Measurements from ENCODE around the gene TBC1D14.

TBC1D14 gene

GRCh38 chr4:6932918-6933317, 23.3 kb downstream of the TBC1D14 start:
- no peaks in the 10 kb centered on the region for H3K9me3 ChIP-seq (ENCODE audit: insufficient read depth, low read depth, low read length)
- peaks cover 7% of the 10 kb centered on the region; the same call in 1 of the 2 replicates for H3K79me2 ChIP-seq (ENCODE audit: insufficient read depth, low read length)
- no peak overlapping the region for H3K9ac ChIP-seq (ENCODE audit: low read depth, low read length, poor library complexity, severe bottlenecking)
- H4K20me1 ChIP-seq (ENCODE audit: insufficient read depth, low read length, poor library complexity, severe bottlenecking), result no peaks in the 10 kb centered on the region
- H3K27me3 ChIP-seq (ENCODE audit: insufficient read depth, low read length, poor library complexity, severe bottlenecking), result no peaks in the 10 kb centered on the region
- H3K4me2 ChIP-seq (ENCODE audit: low read depth, low read length, poor library complexity, severe bottlenecking), result no peak overlapping the region
- TF ChIP-seq EZH2phosphoT487 (IDR thresholded peaks at IDR 0.05; ENCODE audit: borderline replicate concordance), result no peak
- no peaks in the 10 kb centered on the region; the same call in 1 of the 2 replicates for H3K36me3 ChIP-seq (ENCODE audit: insufficient read depth, low read length)
- peaks cover 2% of the 10 kb centered on the region for H3K4me1 ChIP-seq (ENCODE audit: insufficient read depth, low read length, poor library complexity, severe bottlenecking)
- H2AFZ ChIP-seq (ENCODE audit: low read length), result no peak overlapping the region
- no peak overlapping the region for H3K4me3 ChIP-seq (ENCODE audit: low read length, poor library complexity, severe bottlenecking)
- H3F3A ChIP-seq (ENCODE audit: low read depth), result no peaks in the 10 kb centered on the region
- no peaks in the 10 kb centered on the region for H3K9me2 ChIP-seq (replicated peaks; ENCODE audit: low read depth, low read length)

GRCh38 chr4:6933691-6934430, 24.2 kb downstream of the TBC1D14 start:
- H3K9ac ChIP-seq (ENCODE audit: low read depth, low read length, poor library complexity, severe bottlenecking), result no peak overlapping the region
- H3F3A ChIP-seq (ENCODE audit: low read depth), result no peaks in the 10 kb centered on the region
- H3K36me3 ChIP-seq (ENCODE audit: insufficient read depth, low read length), result no peaks in the 10 kb centered on the region; the same call in 1 of the 2 replicates
- no peak overlapping the region for H3K4me2 ChIP-seq (ENCODE audit: low read depth, low read length, poor library complexity, severe bottlenecking)
- no peaks in the 10 kb centered on the region for H4K20me1 ChIP-seq (ENCODE audit: insufficient read depth, low read length, poor library complexity, severe bottlenecking)
- peaks cover 4% of the 10 kb centered on the region; the same call in 1 of the 2 replicates for H3K79me2 ChIP-seq (ENCODE audit: insufficient read depth, low read length)
- H3K27me3 ChIP-seq (ENCODE audit: insufficient read depth, low read length, poor library complexity, severe bottlenecking), result no peaks in the 10 kb centered on the region
- no peaks in the 10 kb centered on the region for H3K4me1 ChIP-seq (ENCODE audit: insufficient read depth, low read length, poor library complexity, severe bottlenecking)
- no peaks in the 10 kb centered on the region for H3K9me3 ChIP-seq (ENCODE audit: insufficient read depth, low read depth, low read length)
- no peak overlapping the region for H2AFZ ChIP-seq (ENCODE audit: low read length)
- TF ChIP-seq CTCF (conservative IDR thresholded peaks at IDR 0.05; ENCODE audit: low read length) (no peak), EZH2phosphoT487 (IDR thresholded peaks at IDR 0.05; ENCODE audit: borderline replicate concordance) (no peak)
- no peaks in the 10 kb centered on the region for H3K9me2 ChIP-seq (replicated peaks; ENCODE audit: low read depth, low read length)
- H3K4me3 ChIP-seq (ENCODE audit: low read length, poor library complexity, severe bottlenecking), result no peak overlapping the region

- H4K20me1 ChIP-seq (ENCODE audit: insufficient read depth, low read length, poor library complexity, severe bottlenecking), result no peaks in the 10 kb centered on the region
- no peak overlapping the region for H3K9ac ChIP-seq (ENCODE audit: low read depth, low read length, poor library complexity, severe bottlenecking)
- H3K9me3 ChIP-seq (ENCODE audit: insufficient read depth, low read depth, low read length), result no peaks in the 10 kb centered on the region
- H3K79me2 ChIP-seq (ENCODE audit: insufficient read depth, low read length), result peaks cover 4% of the 10 kb centered on the region; the same call in 1 of the 2 replicates
- TF ChIP-seq EZH2phosphoT487 (IDR thresholded peaks at IDR 0.05; ENCODE audit: borderline replicate concordance) (no peak), CTCF (conservative IDR thresholded peaks at IDR 0.05; ENCODE audit: low read length) (no peak)
- H3K27me3 ChIP-seq (ENCODE audit: insufficient read depth, low read length, poor library complexity, severe bottlenecking), result no peaks in the 10 kb centered on the region
- no peak overlapping the region for H2AFZ ChIP-seq (ENCODE audit: low read length)
- no peaks in the 10 kb centered on the region for H3K9me2 ChIP-seq (replicated peaks; ENCODE audit: low read depth, low read length)
- H3K4me3 ChIP-seq (ENCODE audit: low read length, poor library complexity, severe bottlenecking), result no peak overlapping the region
- H3K4me2 ChIP-seq (ENCODE audit: low read depth, low read length, poor library complexity, severe bottlenecking), result no peak overlapping the region
- no peaks in the 10 kb centered on the region for H3F3A ChIP-seq (ENCODE audit: low read depth)
- peaks cover 8% of the 10 kb centered on the region for H3K4me1 ChIP-seq (ENCODE audit: insufficient read depth, low read length, poor library complexity, severe bottlenecking)
- H3K36me3 ChIP-seq (ENCODE audit: insufficient read depth, low read length), result no peaks in the 10 kb centered on the region; the same call in 1 of the 2 replicates
Measured at GRCh38 chr4:6935965-6936364, 26.3 kb downstream of the TBC1D14 start.

All from Loucy (cell line).